Loucy (cell line): ENCODE results near the gene XPNPEP2.

Experiments
- CTCF ChIP-seq: fragments of 200-600 bp; sonication (generic); conservative IDR thresholded peaks from 2 replicates; pipeline ENCODE4 v1.5.1; 2014; ENCODE audit warnings: mild to moderate bottlenecking, antibody characterized with exemption, low read length
- EZH2phosphoT487 ChIP-seq: fragments of 200-600 bp; IDR thresholded peaks from 2 replicates; pipeline ENCODE4 v1.6.1; 2018; ENCODE audit warnings: antibody characterized with exemption, mild to moderate bottlenecking, moderate library complexity, borderline replicate concordance

GRCh38 chrX:129746557-129747470 lies 8.0 kb downstream of the XPNPEP2 start:
- TF ChIP-seq CTCF (no peak), EZH2phosphoT487 (no peak)
